NCI-H2107 (cell line): ENCODE data around the gene MPC1.
"Not testable (repeated sequence)": the region's sequence is repeated elsewhere in the genome, so short reads cannot be mapped to it uniquely, and the experiment has no call there.

Source experiments
- DNase-seq: peaks from one replicate; lab custom pipeline; 2025; lab: John Stamatoyannopoulos, UW

The MPC1 gene

GRCh38 chr6:166345672-166346071, 37.1 kb downstream of the MPC1 start:
- not testable (repeated sequence) for DNase-seq

GRCh38 chr6:166344921-166345320, 37.8 kb downstream of the MPC1 start:
- not testable (repeated sequence) for DNase-seq

GRCh38 chr6:166344240-166344639, 38.5 kb downstream of the MPC1 start:
- DNase-seq = no peak

- DNase-seq = no peak
These were observed 39.6 kb downstream of the MPC1 start for GRCh38 chr6:166343150-166343487.

DNA sequence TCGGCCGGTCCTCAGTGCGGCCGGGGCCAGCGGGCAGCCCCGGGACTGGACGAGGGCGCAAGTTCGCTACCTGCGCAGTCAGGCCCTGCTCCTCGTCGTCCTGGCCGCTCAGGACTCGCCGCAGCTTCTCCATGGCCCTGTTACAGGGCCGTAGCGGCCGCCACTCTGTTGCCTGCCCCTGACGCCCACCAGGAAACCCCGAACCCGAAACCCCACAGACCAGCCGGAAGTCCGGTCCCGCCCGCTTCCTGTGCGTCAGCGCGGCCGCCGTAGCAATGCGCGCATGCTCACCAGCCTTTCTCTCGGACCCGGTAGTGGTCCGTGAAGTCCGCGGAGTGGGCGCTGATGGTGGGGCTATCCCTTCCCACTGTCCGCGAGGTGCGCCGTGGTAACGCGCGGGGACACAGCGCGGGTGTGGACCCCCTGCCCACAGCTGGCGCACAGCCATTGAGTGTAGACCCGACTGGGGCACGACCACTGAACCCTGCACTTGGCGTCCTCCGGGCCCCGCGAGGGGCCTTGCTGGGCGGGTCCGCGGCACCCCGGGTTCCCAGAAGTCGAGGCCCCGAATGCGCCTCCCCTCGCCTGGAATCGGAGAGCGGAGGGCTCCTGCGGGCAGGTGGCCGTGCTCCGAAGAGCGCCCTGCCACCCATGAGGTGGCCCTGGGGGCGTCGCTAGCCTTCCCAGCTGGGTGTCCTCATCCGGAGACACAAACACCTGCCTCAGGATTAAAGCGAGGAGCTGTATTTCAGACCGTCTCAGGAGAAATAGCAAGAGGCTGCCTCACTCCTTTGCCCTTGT, 40.2 kb downstream of the MPC1 start, which contains the start of gene SFT2D1:
Gene SFT2D1, minus strand, starts transcription at position 197 of the 801 bp plus-strand sequence. Its CDS starts 64 bp downstream, at position 133.
- peak; percentile 37 for DNase-seq

DNA sequence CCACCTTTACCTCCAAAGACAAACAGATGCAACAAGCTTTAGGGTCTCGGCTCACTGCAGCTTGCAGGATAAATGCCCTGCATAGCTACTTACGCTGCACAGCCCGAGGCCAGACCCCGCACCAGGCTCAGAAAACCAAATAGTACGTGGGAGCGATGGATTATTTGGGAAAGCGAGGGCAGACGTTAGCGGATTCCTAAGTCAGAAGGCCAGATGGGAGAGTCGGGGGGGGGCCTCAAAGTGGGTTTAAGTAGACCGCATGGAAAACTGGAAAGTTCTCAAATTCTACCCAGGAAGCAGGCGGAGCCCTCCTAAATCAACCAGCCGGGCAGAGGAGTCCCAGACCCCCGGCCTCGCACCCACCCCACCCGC, 40.8 kb downstream of the MPC1 start:
- DNase-seq = no peak

DNA sequence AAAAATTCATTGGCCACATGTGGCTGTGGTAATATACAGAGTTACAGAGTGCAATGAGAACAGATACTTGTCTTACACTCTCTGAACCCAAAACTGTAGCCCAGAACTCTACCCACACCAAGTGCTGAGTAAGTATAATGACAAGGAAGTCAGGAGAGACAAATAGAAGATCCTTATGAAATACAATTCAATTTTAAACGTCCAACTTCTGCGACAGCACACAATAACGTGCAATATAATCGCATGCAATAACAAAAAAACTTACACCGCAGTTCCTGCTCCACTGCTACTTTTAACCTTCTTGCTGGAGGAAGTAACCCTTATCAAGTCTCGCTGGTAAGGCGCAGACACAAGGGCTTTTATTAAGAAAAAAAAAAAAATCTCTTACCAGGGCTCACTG, 41.3 kb downstream of the MPC1 start:
- no peak for DNase-seq

GRCh38 chr6:166338854-166339253, 43.9 kb downstream of the MPC1 start:
- DNase-seq = no peak

GRCh38 chr6:166336847-166337246, 45.9 kb downstream of the MPC1 start:
- DNase-seq = no peak

DNA sequence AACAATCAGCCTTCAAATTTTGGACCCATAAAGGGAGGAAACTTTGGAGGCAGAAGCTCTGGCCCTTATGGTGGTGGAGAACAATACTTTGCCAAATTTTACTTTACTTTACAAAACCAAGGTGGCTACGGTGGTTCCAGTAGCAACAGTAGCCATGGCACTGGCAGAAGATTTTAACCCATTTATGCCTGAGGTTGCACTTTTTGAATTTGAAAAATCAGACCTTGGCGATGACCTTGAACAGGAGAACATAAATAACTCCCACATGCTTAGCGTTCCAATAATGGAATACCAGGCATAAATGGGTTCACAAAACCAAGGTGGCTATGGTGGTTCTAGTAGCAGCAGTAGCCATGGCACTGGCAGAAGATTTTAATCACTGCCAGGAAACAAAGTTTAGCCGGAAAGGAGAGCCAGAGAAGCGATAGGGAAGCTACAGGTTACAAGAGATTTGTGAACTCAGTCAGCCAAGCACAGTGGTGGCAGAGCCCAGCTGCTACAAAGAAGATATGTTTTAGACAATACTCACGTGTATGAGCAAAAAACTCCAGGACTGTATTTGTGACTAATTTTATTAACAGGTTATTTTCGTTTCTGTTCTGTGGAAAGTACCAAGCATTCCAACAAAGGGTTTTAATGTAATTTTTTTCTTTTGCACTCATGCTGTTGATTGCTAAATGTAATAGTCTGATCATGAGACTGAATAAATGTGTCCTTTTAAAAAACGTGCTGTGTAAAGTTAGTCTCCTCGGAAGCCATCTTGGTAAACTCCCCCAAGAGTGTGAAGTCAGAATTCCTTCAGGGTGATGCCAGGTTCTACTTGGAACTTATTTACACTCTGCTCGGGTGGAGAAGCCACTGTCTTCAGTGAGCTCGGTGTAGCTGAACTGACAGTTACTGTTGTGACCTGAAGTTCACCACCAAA, 47.1 kb downstream of the MPC1 start:
- no peak for DNase-seq

- no peak for DNase-seq
These were observed 47.9 kb downstream of the MPC1 start for GRCh38 chr6:166334878-166335277.

DNA sequence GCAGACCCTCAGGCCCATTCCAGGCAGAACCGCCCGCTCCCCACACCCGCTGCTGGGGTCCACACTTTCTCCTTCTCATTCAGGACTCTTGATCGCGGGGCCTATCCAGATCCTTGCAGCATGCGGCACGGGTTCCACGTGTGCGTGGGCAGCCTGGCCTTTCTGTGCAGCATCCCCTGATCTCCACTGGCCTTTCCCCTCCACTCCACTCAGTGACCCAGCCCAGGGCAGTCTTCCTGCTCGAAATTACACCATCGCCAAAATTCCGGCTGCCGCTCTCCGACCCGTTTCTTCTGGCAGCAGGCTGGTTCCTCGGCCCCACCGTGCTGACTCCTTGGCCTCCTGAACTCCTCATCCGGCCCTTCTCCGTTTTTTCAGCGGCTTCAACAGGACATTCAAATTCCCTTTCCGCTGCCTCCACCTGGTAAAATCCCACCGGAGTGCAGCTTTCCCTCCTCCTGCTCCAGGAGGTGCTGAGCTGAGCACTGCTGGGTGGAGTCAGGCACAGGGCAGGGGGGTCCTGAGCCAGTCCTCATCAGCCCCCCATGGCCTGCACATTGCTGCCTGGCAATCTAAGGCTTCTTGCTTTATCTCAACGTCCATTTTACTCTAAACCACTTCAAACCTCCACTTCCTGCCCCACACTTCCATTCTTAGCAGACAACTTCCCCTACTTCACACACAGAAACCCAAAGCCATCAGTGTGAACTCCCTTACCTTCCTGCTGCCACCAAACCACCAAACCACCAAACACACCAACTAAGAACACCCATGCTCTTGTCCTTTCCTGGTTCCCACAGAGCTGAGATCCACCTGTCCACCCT, 49.4 kb downstream of the MPC1 start:
- no peak for DNase-seq

GRCh38 chr6:166331503-166332415, 51.0 kb downstream of the MPC1 start:
- no peak for DNase-seq

- no peak for DNase-seq
These were observed 52.1 kb downstream of the MPC1 start for GRCh38 chr6:166330612-166331011.

- no peak for DNase-seq
These were observed 57.2 kb downstream of the MPC1 start for GRCh38 chr6:166325383-166326042.

DNA sequence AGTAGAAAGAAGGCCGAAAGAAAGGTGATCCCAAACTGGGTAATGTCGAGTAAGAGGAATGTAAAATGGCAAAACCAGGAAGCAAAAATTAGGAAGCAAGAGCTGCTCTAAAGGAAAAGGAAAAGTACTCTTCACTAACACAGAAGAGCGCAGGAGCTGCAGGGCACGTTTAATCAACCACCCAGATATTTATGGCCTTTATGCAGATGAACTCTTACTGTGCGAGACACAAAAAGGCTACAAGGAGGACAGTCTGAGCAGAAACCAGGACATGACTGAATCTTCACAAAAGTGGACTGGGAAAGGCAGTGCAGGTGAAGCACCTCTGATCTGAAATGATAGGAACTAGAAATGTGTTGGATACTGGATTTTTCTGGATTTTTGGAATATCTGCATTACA, 59.3 kb downstream of the MPC1 start:
- DNase-seq = no peak

DNA sequence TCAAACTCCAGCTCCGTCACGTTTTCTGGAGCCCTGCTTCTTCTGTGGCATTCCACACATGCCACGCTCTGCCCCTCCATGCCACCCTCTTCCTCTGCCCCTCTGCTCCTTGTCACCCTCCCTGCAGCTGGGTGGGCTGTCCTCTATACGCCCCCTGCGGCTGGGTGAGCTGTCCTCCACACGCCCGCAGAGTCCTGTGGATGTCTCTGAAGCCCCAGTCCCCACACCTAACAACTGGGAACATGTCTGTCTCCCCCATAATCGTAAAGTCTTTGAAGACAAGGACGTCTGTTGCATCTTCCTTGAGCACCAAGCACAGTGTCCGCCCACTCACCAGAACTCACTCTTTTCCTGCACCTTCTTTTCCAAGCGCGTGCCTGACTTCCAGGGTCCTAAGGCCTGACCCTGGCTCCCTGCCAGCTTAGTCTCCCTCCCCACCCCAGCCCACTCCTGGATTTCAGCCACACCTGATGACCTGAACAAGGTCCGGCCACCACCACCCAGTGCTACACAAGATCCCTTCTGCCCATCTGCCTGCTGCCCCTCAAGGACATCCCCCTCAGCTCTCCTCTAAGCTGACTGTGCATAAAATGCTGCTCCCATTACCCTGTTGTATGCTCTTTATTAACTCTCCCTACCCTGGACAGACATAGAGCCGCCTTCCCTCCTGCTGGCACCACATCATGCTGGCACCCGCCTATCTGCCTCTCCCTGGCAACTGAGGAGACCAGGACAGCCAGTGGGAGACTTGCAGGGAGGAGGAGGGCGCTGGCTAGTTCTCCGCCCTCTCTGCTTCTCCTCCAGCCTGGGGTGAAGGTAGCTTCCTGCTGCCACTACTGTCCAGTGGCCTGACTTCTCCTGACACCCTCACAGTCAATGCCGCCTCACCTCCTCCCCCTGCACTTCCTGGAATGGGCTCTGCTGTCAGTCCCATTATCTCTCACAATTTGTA, 63.8 kb downstream of the MPC1 start:
- no peak for DNase-seq

DNA sequence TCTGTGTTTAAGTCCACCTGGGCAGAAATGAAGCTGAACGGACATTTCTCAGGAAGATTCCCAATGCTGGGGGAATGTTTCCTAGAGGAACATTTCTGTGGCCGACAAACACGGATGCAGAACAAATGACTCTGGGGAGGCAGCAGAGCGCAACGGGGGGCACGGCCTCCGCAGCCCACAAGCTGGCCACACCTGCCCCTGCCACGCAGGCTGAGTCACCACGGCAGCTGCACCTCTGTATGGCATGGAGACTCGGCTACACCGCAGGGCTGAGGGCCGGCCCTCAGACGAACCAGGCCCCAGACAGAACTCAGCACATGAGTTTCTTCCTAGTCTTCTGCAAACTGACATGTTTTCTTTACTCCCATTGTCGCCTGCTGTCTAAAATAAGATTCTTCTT, 64.5 kb downstream of the MPC1 start:
- peak; percentile 14 for DNase-seq
